ENCODE data around the gene DCUN1D3.

- TF ChIP-seq CTCF (IDR thresholded peaks at IDR 0.05) (no peak), POLR2AphosphoS5 (IDR thresholded peaks at IDR 0.05) (no peak), POLR2A (IDR thresholded peaks at IDR 0.05) (no peak)
Measured at GRCh38 chr16:20847550-20847949, 52.6 kb downstream of the DCUN1D3 start.
